ENCODE measurements around the gene ITIH1. TPM values are rescaled to one million over a fixed set of nuclear protein-coding genes. Genes with fewer than 3 reads are reported as not detected.

The ITIH1 gene, protein sequence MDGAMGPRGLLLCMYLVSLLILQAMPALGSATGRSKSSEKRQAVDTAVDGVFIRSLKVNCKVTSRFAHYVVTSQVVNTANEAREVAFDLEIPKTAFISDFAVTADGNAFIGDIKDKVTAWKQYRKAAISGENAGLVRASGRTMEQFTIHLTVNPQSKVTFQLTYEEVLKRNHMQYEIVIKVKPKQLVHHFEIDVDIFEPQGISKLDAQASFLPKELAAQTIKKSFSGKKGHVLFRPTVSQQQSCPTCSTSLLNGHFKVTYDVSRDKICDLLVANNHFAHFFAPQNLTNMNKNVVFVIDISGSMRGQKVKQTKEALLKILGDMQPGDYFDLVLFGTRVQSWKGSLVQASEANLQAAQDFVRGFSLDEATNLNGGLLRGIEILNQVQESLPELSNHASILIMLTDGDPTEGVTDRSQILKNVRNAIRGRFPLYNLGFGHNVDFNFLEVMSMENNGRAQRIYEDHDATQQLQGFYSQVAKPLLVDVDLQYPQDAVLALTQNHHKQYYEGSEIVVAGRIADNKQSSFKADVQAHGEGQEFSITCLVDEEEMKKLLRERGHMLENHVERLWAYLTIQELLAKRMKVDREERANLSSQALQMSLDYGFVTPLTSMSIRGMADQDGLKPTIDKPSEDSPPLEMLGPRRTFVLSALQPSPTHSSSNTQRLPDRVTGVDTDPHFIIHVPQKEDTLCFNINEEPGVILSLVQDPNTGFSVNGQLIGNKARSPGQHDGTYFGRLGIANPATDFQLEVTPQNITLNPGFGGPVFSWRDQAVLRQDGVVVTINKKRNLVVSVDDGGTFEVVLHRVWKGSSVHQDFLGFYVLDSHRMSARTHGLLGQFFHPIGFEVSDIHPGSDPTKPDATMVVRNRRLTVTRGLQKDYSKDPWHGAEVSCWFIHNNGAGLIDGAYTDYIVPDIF
- not detected in 2 replicates for total RNA-seq

DNA sequence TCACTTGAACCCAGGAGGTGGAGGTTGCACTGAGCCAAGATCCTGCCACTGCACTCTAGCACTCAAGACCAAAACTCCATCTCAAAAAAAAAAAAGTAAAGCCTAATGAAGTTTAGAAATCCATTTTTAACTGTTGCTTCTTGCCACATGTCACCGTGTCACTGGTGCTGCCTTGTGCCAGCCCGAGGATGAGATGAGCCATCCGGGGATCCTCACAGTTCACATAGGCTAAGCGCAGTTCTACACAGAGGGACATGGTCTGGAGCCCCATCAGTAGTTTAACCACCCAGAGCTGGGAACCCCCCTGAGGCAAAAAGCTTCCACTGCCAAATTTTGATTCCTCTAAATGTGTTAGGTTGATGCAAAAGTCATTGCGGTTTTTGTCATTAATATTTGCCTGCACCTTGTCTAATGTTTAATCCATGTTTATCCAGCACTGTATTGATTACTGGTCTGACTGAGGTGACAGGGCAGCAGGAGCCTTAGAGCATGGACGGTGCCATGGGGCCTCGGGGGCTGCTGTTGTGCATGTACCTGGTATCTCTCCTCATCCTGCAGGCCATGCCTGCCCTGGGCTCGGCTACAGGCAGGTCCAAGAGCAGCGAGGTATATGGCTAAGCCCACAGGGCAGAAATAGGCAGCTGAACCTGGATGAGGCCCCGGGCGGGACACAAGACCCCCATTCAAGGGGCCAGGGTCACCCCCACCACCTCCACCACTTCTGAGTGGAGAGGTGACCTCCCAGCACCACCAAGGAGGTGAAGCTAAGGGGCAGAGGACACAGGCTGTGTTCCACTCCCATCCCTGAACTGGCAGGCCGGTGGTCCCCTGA, at the start of gene ITIH1:
Gene ITIH1 (plus strand): TSS at position 473 of the 832 bp plus-strand sequence. CDS start 17 bp downstream, at position 490.

DNA sequence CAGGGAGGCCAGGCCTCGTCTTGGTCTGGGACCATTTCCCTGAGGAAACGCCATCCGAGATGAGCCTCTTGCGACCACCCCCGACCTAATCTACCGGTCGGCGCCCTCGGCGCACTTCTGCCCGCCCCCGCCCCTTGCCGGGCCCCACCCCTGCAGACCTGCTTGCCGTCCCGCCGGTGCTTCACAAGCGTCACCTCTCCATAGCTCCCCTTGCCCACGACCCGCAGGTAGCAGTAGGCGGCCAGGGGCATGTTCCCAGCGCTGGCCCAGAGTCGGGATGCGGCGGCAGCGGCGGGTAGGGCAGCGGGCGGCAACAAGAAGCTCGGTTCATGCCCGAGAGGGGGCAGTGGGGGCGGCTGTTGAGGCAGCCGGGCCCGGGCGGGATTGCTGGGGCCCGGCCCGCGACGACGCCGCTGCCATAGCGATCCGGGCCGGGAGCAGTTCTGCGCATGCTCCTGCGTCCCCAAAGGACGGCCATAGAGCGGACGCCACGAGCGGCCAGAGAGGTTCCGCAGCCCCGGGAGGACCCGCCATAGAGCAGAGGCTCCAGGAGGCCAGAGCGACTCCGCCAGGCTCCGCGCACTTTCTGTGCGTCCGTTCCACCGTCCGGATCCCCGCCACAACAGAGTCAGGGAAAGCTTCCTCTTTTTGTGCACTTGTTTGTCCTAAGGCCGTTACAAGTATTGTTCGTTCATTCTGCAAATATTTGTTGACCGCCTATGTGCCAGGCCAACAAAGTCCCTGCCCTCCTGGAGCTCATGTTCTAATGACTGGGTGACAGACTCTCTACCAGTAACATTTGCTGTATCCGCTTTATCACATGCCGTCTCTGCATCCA, 6.7 kb upstream of the ITIH1 start, which contains the start of gene NEK4:
Gene NEK4 (minus strand): TSS at position 445 of the 838 bp plus-strand sequence. CDS start 194 bp downstream, at position 251.

DNA sequence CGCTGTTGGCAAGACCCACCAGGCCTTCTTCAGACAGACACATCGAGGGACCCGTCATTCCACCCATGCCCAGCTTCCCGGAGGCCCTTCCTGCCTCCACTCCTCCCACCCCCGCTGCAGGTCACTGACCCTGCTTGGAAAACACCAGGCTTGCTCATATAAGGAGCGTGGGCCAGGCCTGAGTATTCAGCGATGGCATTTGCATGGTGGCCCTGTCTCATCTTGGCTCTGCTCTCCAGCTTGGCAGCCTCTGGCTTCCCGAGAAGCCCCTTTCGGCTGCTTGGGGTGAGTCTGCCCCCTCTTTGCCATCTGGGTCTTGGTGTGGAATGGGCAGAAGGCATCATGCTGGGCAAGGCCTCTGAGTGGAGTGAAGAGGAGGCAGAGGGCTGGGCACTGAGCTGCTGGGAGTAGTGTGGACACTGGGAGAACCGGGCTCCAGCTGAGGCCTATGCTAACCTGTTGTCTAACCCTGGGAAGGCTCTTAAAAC, 17.3 kb downstream of the ITIH1 start, which contains the start of gene ITIH3:
Gene ITIH3 (plus strand): TSS at position 185 of the 488 bp plus-strand sequence. CDS start 8 bp downstream, at position 193.

DNA sequence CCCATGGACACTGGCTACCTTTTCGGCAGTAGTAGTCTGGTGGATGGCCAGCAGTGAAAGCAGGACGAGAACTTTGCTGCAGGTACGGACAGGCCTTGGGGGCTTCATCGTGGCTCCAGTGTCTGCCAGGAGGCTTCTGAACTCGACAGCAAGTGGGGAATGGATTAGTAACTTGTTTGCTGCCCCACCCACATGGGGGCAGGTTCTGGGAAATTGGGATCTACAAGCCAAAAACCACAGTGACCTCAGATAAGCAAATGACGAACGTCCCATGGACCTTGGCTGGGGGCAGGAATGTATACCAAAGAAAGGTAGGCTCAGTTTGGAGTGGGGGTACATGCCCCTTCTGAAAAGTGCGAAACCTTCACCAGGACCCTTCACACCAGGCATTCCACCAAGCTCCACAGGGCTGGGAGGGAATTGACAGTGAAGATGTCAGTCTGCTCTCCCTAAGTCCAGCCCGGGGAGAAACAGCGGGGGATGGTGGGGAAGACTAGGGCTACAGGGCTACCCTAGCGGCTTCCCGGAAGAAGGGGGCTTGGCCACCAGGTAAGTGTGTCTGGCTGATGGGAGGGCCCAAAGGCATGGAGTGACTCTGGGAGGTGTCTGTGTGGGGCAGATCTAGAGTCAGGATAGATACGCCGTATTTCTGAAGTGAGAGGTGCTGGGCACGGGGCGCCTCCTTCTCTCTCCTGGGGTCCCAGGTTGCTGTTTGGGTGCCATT, 53.3 kb downstream of the ITIH1 start, which contains the start of gene ITIH4:
Gene ITIH4 (minus strand): TSS at position 138 of the 724 bp plus-strand sequence. CDS start 30 bp downstream, at position 108.

DNA sequence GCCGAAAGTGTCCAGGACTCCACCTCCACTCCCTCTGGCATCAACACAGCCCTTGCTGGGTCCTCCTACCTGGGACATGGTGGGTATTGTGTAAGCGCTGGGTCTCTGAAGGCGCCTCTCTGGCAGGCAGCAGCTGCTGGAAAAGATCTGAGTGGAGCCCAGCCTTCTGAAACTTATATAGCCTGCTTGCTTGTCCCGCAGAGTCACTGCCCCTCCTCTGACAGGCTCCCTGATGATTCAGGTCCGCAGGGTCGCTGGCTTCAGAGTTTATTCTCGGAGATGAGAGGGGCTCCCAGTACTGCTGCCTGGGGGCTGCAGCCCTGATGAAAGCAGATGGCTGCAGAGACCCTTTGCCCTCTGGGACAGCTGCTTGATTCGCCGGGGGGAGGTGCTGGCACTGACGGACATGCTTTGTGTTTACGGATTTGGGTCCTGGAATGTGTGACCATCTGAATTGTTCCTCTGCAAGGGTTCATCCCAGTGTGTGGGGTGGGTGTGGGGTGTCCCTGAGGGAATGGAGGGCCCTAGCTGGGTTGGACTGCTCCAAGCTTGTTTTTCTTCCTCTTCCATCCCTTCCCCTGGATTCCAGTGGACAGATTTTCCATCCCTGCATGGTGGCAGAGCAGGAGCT, 57.6 kb downstream of the ITIH1 start, which contains the start of gene MUSTN1:
Gene MUSTN1 (minus strand): TSS at position 149 of the 631 bp plus-strand sequence. CDS start 71 bp downstream, at position 78.

Other genes with a start within 250 kb of the ITIH1 start
- 22.2 and 22.3 TPM in 2 replicates for gene NT5DC2, start 243.7 kb upstream of the ITIH1 start, total RNA-seq
- gene UQCC5, start 241.0 kb upstream of the ITIH1 start, total RNA-seq: 4.6 and 8.7 TPM in 2 replicates
- 47.9 and 65.7 TPM in 2 replicates for gene PBRM1, start 91.7 kb upstream of the ITIH1 start, total RNA-seq
- gene GNL3, start 91.6 kb upstream of the ITIH1 start, total RNA-seq: 56.9 and 92.1 TPM in 2 replicates
- 42.4 and 48.1 TPM in 2 replicates for gene GLT8D1, start 71.8 kb upstream of the ITIH1 start, total RNA-seq
- 28.9 and 29.0 TPM in 2 replicates for gene SPCS1, start 71.5 kb upstream of the ITIH1 start, total RNA-seq
- gene NEK4, start 6.7 kb upstream of the ITIH1 start, total RNA-seq: 8.0 and 16.2 TPM in 2 replicates
- gene ITIH3, start 17.2 kb downstream of the ITIH1 start, total RNA-seq: 0.95 and 0.98 TPM in 2 replicates
- gene ITIH4, start 53.1 kb downstream of the ITIH1 start, total RNA-seq: 0.33 and 0.43 TPM in 2 replicates
- 0.11 TPM in 1 of 2 replicates, not detected in the other for gene MUSTN1, start 57.4 kb downstream of the ITIH1 start, total RNA-seq
- gene STIMATE, start 119.9 kb downstream of the ITIH1 start, total RNA-seq: 9.4 and 10.0 TPM in 2 replicates

All from dermis lymphatic vessel endothelial cell (primary cell).